Measurements from ENCODE around the gene SMG7. TPM values are rescaled to one million over a fixed set of nuclear protein-coding genes. Genes with fewer than 3 reads are reported as not detected.

SMG7 gene
- polyA plus RNA-seq, 1 donor from 2014 or later = 19.1 TPM

- H2AFZ ChIP-seq (ENCODE audit: low read depth, low read length) = no peak overlapping the region
These were observed 23.0 kb upstream of the SMG7 start for GRCh38 chr1:183449223-183449770.

GRCh38 chr1:183450093-183450492, 22.2 kb upstream of the SMG7 start:
- H3K4me2 ChIP-seq (ENCODE audit: low read length) = no peak overlapping the region
- no peaks in the 10 kb centered on the region for H3K27me3 ChIP-seq (ENCODE audit: insufficient read depth, low read depth, low read length)
- H3K4me3 ChIP-seq (ENCODE audit: low read length) = no peak overlapping the region
- H3K36me3 ChIP-seq (ENCODE audit: insufficient read depth, low read length) = no peaks in the 10 kb centered on the region
- no peak overlapping the region for H2AFZ ChIP-seq (ENCODE audit: low read depth, low read length)
- H3K9ac ChIP-seq (ENCODE audit: low read length) = no peak overlapping the region
- H3F3A ChIP-seq (ENCODE audit: insufficient read depth, low read length, poor library complexity, severe bottlenecking) = no peaks in the 10 kb centered on the region
- no peaks in the 10 kb centered on the region for H4K20me1 ChIP-seq (ENCODE audit: insufficient read depth)
- H3K27ac ChIP-seq (ENCODE audit: low read length) = no peak overlapping the region
- H3K9me2 ChIP-seq (ENCODE audit: insufficient read depth, low read length) = no peaks in the 10 kb centered on the region
- H3K9me3 ChIP-seq (ENCODE audit: low read length) = no peaks in the 10 kb centered on the region
- H3K79me2 ChIP-seq (replicated peaks; ENCODE audit: insufficient read depth, low read length) = no peaks in the 10 kb centered on the region
- TF ChIP-seq RAD21 (conservative IDR thresholded peaks at IDR 0.05) = no peak
- no peak for TF ChIP-seq SMC3 (conservative IDR thresholded peaks at IDR 0.05; ENCODE audit: poor library complexity)
- TF ChIP-seq, protein P1, sequence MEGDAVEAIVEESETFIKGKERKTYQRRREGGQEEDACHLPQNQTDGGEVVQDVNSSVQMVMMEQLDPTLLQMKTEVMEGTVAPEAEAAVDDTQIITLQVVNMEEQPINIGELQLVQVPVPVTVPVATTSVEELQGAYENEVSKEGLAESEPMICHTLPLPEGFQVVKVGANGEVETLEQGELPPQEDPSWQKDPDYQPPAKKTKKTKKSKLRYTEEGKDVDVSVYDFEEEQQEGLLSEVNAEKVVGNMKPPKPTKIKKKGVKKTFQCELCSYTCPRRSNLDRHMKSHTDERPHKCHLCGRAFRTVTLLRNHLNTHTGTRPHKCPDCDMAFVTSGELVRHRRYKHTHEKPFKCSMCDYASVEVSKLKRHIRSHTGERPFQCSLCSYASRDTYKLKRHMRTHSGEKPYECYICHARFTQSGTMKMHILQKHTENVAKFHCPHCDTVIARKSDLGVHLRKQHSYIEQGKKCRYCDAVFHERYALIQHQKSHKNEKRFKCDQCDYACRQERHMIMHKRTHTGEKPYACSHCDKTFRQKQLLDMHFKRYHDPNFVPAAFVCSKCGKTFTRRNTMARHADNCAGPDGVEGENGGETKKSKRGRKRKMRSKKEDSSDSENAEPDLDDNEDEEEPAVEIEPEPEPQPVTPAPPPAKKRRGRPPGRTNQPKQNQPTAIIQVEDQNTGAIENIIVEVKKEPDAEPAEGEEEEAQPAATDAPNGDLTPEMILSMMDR (IDR thresholded peaks at IDR 0.05; ENCODE audit: poor library complexity, severe bottlenecking) = no peak
- no peak for TF ChIP-seq POLR2AphosphoS5 (IDR thresholded peaks at IDR 0.05)
- TF ChIP-seq EZH2 (IDR thresholded peaks at IDR 0.05; ENCODE audit: borderline replicate concordance, insufficient read depth, low read length, poor library complexity, severe bottlenecking) = no peak
- TF ChIP-seq MXI1 (conservative IDR thresholded peaks at IDR 0.05; ENCODE audit: poor library complexity, severe bottlenecking) = no peak
- TF ChIP-seq TAF1 (IDR thresholded peaks at IDR 0.05; ENCODE audit: low read depth) = no peak
- TF ChIP-seq EP300 (conservative IDR thresholded peaks at IDR 0.05; ENCODE audit: poor library complexity, severe bottlenecking) = no peak

More at GRCh38 chr1:183449223-183449770, 23.0 kb upstream of the SMG7 start:
- Histone ChIP-seq H3K27ac (ENCODE audit: low read length) (no peak overlapping the region), H3K79me2 (replicated peaks; ENCODE audit: insufficient read depth, low read length) (no peaks in the 10 kb centered on the region), H3K27me3 (ENCODE audit: insufficient read depth, low read depth, low read length) (no peaks in the 10 kb centered on the region), H3F3A (ENCODE audit: insufficient read depth, low read length, poor library complexity, severe bottlenecking) (no peaks in the 10 kb centered on the region), H3K9ac (ENCODE audit: low read length) (no peak overlapping the region), H3K9me2 (ENCODE audit: insufficient read depth, low read length) (no peaks in the 10 kb centered on the region), H3K9me3 (ENCODE audit: low read length) (no peaks in the 10 kb centered on the region), H3K36me3 (ENCODE audit: insufficient read depth, low read length) (no peaks in the 10 kb centered on the region), H4K20me1 (ENCODE audit: insufficient read depth) (no peaks in the 10 kb centered on the region), H3K4me3 (ENCODE audit: low read length) (no peak overlapping the region), H3K4me2 (ENCODE audit: low read length) (no peak overlapping the region)
- TF ChIP-seq, protein P1 (IDR thresholded peaks at IDR 0.05; ENCODE audit: poor library complexity, severe bottlenecking) = no peak
- TF ChIP-seq POLR2AphosphoS5 (IDR thresholded peaks at IDR 0.05) (no peak), TAF1 (IDR thresholded peaks at IDR 0.05; ENCODE audit: low read depth) (no peak), SMC3 (conservative IDR thresholded peaks at IDR 0.05; ENCODE audit: poor library complexity) (no peak), EZH2 (IDR thresholded peaks at IDR 0.05; ENCODE audit: borderline replicate concordance, insufficient read depth, low read length, poor library complexity, severe bottlenecking) (no peak), REST (IDR thresholded peaks at IDR 0.05; ENCODE audit: borderline replicate concordance) (no peak), MXI1 (conservative IDR thresholded peaks at IDR 0.05; ENCODE audit: poor library complexity, severe bottlenecking) (no peak), EP300 (conservative IDR thresholded peaks at IDR 0.05; ENCODE audit: poor library complexity, severe bottlenecking) (no peak), RAD21 (conservative IDR thresholded peaks at IDR 0.05) (no peak)

Measured in neural cell (in vitro differentiated cells).